ENCODE data around the gene SMOC1. TPM values are rescaled to one million over a fixed set of nuclear protein-coding genes. Genes with fewer than 3 reads are reported as not detected.

SMOC1 gene
- total RNA-seq, 1 experiment from 2014 or later, result 0.68 TPM

- no peak overlapping the region for H2BK12ac ChIP-seq (ENCODE audit: insufficient read length, low read depth, low read length)
- H3K27me3 Mint-ChIP-seq (ENCODE audit: low read depth), result peaks cover 6% of the 10 kb centered on the region; the same call in 1 of the 2 replicates
- H4K91ac ChIP-seq (ENCODE audit: insufficient read length, low read depth, low read length), result no peak overlapping the region
- no peak overlapping the region for H2BK20ac ChIP-seq (ENCODE audit: low read depth, low read length, poor library complexity, severe bottlenecking)
- H3K27ac ChIP-seq (ENCODE audit: insufficient read length, low read depth, low read length), result no peak overlapping the region
- H3K9ac ChIP-seq (ENCODE audit: extremely low read depth, insufficient read length, low read length), result no peak overlapping the region
- no peak overlapping the region for H2AFZ ChIP-seq (ENCODE audit: low read length)
- H3K4me1 Mint-ChIP-seq, result peaks cover 3 to 5% of the 10 kb centered on the region in 2 experiments; a peak in 3 of 4 replicates
- no peak overlapping the region for H2AK5ac ChIP-seq (ENCODE audit: insufficient read length, low read length)
- H2BK15ac ChIP-seq (ENCODE audit: low read depth, low read length), result no peak overlapping the region
- H3K36me3 Mint-ChIP-seq (ENCODE audit: insufficient read depth in 1 of 3, low read depth in 3 of 3), result no peaks in the 10 kb centered on the region
- no peak overlapping the region for H3K56ac ChIP-seq (ENCODE audit: insufficient read length, low read depth, low read length)
- no peaks in the 10 kb centered on the region for H3K79me1 ChIP-seq (ENCODE audit: insufficient read depth, low read depth, low read length, poor library complexity, severe bottlenecking)
- no peaks in the 10 kb centered on the region for H3K4me1 ChIP-seq (ENCODE audit: insufficient read depth, low read length)
- H2BK120ac ChIP-seq (ENCODE audit: low read depth, low read length, poor library complexity, severe bottlenecking), result no peak overlapping the region
- H3K4me2 ChIP-seq (ENCODE audit: insufficient read depth, insufficient read length, low read length), result no peak overlapping the region
- H3K4me3 Mint-ChIP-seq, result no peak overlapping the region
- WGBS (ENCODE audit: extremely low coverage, insufficient read length, low lambda C conversion rate), result no CpG with 5 or more reads among the region's 6 CpGs
- no peak overlapping the region for H3T11ph ChIP-seq (ENCODE audit: low read length)
- H4K20me1 ChIP-seq (ENCODE audit: control insufficient read depth, insufficient read depth, insufficient read length), result no peaks in the 10 kb centered on the region
- H4K5ac ChIP-seq (ENCODE audit: insufficient read length, low read depth, low read length), result no peak overlapping the region
- no peak overlapping the region for H3K4ac ChIP-seq (ENCODE audit: low read depth, low read length)
- TF ChIP-seq, protein P1, sequence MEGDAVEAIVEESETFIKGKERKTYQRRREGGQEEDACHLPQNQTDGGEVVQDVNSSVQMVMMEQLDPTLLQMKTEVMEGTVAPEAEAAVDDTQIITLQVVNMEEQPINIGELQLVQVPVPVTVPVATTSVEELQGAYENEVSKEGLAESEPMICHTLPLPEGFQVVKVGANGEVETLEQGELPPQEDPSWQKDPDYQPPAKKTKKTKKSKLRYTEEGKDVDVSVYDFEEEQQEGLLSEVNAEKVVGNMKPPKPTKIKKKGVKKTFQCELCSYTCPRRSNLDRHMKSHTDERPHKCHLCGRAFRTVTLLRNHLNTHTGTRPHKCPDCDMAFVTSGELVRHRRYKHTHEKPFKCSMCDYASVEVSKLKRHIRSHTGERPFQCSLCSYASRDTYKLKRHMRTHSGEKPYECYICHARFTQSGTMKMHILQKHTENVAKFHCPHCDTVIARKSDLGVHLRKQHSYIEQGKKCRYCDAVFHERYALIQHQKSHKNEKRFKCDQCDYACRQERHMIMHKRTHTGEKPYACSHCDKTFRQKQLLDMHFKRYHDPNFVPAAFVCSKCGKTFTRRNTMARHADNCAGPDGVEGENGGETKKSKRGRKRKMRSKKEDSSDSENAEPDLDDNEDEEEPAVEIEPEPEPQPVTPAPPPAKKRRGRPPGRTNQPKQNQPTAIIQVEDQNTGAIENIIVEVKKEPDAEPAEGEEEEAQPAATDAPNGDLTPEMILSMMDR (conservative IDR thresholded peaks at IDR 0.05), result no peak
- H3K23ac ChIP-seq (ENCODE audit: insufficient read length, low read depth, low read length), result no peak overlapping the region
- no peaks in the 10 kb centered on the region; the same call in 1 of the 2 replicates for H3K27me3 ChIP-seq (ENCODE audit: insufficient read depth, low read length)
- DNase-seq, result no peak
- H4K8ac ChIP-seq (replicated peaks; ENCODE audit: insufficient read length, low read depth, low read length), result no peak overlapping the region
- H3K23me2 ChIP-seq (ENCODE audit: insufficient read length, low read depth, low read length, poor library complexity, severe bottlenecking), result no peaks in the 10 kb centered on the region
- no peaks in the 10 kb centered on the region for H3K9me3 Mint-ChIP-seq
- no peak overlapping the region for H3K27ac Mint-ChIP-seq
- no peak overlapping the region for H3K14ac ChIP-seq (ENCODE audit: insufficient read depth, low read length)
- no peaks in the 10 kb centered on the region for H3K79me2 ChIP-seq (ENCODE audit: insufficient read depth, low read length)
- H3K18ac ChIP-seq (ENCODE audit: insufficient read length, low read depth, low read length), result no peak overlapping the region
- no peaks in the 10 kb centered on the region for H3K9me3 ChIP-seq (ENCODE audit: control insufficient read depth, low read depth, low read length)
- H2BK5ac ChIP-seq (ENCODE audit: insufficient read length, low read length), result no peak overlapping the region
These were observed 123.6 kb downstream of the SMOC1 start for GRCh38 chr14:70002589-70003346.

All from H9 (cell line).